ENCODE data around the gene GABRG3.
"Not testable (repeated sequence)": the region's sequence is repeated elsewhere in the genome, so short reads cannot be mapped to it uniquely, and the experiment has no call there.

Gene GABRG3

DNA sequence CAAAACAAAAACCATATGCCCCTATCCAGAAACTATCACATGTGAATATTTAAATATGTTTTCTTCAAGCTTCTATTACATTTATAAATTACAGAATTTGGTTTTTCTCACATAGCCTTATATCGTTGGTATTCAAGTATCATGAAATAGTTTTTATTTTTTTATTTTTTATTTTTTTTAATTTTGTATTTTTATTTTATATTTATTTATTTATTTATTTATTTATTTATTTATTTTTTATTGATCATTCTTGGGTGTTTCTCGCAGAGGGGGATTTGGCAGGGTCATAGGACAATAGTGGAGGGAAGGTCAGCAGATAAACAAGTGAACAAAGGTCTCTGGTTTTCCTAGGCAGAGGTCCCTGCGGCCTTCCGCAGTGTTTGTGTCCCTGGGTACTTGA lies 32.0 kb downstream of the GABRG3 start (continued):
- TF ChIP-seq, protein P1, sequence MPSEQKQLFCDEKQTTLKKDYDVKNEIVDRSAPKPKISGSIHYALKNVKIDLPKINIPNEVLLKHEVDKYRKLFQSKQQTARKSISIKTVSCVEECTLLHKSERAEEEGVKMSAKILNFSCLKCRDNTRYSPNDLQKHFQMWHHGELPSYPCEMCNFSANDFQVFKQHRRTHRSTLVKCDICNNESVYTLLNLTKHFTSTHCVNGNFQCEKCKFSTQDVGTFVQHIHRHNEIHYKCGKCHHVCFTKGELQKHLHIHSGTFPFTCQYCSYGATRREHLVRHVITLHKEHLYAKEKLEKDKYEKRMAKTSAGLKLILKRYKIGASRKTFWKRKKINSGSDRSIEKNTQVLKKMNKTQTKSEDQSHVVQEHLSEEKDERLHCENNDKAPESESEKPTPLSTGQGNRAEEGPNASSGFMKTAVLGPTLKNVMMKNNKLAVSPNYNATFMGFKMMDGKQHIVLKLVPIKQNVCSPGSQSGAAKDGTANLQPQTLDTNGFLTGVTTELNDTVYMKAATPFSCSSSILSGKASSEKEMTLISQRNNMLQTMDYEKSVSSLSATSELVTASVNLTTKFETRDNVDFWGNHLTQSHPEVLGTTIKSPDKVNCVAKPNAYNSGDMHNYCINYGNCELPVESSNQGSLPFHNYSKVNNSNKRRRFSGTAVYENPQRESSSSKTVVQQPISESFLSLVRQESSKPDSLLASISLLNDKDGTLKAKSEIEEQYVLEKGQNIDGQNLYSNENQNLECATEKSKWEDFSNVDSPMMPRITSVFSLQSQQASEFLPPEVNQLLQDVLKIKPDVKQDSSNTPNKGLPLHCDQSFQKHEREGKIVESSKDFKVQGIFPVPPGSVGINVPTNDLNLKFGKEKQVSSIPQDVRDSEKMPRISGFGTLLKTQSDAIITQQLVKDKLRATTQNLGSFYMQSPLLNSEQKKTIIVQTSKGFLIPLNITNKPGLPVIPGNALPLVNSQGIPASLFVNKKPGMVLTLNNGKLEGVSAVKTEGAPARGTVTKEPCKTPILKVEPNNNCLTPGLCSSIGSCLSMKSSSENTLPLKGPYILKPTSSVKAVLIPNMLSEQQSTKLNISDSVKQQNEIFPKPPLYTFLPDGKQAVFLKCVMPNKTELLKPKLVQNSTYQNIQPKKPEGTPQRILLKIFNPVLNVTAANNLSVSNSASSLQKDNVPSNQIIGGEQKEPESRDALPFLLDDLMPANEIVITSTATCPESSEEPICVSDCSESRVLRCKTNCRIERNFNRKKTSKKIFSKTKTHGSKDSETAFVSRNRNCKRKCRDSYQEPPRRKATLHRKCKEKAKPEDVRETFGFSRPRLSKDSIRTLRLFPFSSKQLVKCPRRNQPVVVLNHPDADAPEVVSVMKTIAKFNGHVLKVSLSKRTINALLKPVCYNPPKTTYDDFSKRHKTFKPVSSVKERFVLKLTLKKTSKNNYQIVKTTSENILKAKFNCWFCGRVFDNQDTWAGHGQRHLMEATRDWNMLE (tag by site-specific recombination; conservative IDR thresholded peaks at IDR 0.05; ENCODE audit: low read depth): peak; percentile 84
- TF ChIP-seq ZNF555 (tag by site-specific recombination; conservative IDR thresholded peaks at IDR 0.05): peak; percentile 65

DNA sequence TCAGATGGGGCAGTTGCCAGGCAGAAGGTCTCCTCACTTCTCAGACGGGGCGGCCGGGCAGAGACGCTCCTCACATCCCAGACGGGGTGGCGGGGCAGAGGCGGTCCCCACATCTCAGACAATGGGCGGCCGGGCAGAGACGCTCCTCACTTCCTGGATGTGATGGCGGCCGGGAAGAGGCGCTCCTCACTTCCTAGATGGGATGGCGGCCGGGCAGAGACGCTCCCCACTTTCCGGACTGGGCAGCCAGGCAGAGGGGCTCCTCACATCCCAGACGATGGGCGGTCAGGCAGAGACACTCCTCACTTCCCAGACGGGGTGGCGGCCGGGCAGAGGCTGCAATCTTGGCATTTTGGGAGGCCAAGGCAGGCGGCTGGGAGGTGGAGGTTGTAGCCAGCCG lies 33.2 kb downstream of the GABRG3 start:
- H3K9me3 ChIP-seq (ENCODE audit: control insufficient read depth, insufficient read depth, low read depth, low read length); H3K27ac ChIP-seq (ENCODE audit: extremely low read depth, low read depth, low read length); H3K36me3 ChIP-seq (ENCODE audit: control insufficient read depth in 2 of 2, insufficient read depth in 1 of 2, low read length in 2 of 2); H3K4me1 ChIP-seq (ENCODE audit: control insufficient read depth, insufficient read depth, low read length); H3K4me3 ChIP-seq (ENCODE audit: low read depth, low read length); POLR2A ChIA-PET; CTCF ChIA-PET: not testable (repeated sequence)

DNA sequence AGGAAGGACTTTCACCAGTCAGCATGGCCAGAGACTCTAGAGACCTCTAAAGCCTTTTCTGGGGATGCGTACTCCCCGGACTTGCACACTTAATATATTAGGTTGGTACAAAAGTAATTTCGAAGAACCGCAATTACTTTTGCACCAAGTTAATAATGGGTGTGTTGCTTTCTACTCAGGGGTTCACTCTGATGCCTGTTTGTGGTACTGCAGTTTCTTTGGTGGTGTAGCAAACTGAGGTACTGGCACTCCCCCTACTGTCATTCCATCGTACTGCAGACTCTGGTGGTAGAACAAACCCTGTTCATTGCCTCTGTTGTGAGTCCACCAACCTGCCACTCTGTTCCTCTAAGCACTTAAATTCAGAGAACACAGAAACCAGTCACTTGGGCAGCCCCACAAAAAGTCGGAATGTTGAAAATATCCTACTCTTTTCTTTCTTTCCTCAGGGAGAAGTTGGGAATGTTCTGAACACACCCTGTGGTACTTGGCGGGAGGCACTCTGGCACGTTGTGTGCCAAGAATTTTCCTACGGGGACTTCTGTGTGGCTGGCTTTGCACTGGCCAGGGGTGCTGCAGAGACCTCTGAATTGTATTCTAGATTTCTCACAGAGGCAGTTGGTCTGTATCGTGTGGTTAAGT lies 46.3 kb downstream of the GABRG3 start:
- ChIA-PET POLR2A (no interaction called here), CTCF (interaction anchor here (0.7 to 1.9 kb wide), 6 partner anchors 9 to 342 kb away, joined by 3 to 19 read pairs (median 5); no protein-coding TSS in a partner anchor)
- H3K9me3 ChIP-seq (ENCODE audit: control insufficient read depth, insufficient read depth, low read depth, low read length): no peaks in the 10 kb centered on the region
- H3K4me1 ChIP-seq (ENCODE audit: control insufficient read depth, insufficient read depth, low read length): no peaks in the 10 kb centered on the region
- no peak overlapping the region for H3K4me3 ChIP-seq (ENCODE audit: low read depth, low read length)
- no peak overlapping the region for H3K27ac ChIP-seq (ENCODE audit: extremely low read depth, low read depth, low read length)
- TF ChIP-seq, protein P2, sequence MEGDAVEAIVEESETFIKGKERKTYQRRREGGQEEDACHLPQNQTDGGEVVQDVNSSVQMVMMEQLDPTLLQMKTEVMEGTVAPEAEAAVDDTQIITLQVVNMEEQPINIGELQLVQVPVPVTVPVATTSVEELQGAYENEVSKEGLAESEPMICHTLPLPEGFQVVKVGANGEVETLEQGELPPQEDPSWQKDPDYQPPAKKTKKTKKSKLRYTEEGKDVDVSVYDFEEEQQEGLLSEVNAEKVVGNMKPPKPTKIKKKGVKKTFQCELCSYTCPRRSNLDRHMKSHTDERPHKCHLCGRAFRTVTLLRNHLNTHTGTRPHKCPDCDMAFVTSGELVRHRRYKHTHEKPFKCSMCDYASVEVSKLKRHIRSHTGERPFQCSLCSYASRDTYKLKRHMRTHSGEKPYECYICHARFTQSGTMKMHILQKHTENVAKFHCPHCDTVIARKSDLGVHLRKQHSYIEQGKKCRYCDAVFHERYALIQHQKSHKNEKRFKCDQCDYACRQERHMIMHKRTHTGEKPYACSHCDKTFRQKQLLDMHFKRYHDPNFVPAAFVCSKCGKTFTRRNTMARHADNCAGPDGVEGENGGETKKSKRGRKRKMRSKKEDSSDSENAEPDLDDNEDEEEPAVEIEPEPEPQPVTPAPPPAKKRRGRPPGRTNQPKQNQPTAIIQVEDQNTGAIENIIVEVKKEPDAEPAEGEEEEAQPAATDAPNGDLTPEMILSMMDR (tag by site-specific recombination; IDR thresholded peaks at IDR 0.05): peak; percentile 49; the same call in 1 of the 2 replicates
- TF ChIP-seq, protein P3, sequence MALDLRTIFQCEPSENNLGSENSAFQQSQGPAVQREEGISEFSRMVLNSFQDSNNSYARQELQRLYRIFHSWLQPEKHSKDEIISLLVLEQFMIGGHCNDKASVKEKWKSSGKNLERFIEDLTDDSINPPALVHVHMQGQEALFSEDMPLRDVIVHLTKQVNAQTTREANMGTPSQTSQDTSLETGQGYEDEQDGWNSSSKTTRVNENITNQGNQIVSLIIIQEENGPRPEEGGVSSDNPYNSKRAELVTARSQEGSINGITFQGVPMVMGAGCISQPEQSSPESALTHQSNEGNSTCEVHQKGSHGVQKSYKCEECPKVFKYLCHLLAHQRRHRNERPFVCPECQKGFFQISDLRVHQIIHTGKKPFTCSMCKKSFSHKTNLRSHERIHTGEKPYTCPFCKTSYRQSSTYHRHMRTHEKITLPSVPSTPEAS (tag by site-specific recombination; IDR thresholded peaks at IDR 0.05): no peak
- TF ChIP-seq ZNF48 (tag by site-specific recombination; IDR thresholded peaks at IDR 0.05) (no peak), ZNF654 (tag by site-specific recombination; IDR thresholded peaks at IDR 0.05; ENCODE audit: low read depth) (peak; percentile 81)
- H3K36me3 ChIP-seq (ENCODE audit: control insufficient read depth in 2 of 2, insufficient read depth in 1 of 2, low read length in 2 of 2): no peaks in the 10 kb centered on the region

DNA sequence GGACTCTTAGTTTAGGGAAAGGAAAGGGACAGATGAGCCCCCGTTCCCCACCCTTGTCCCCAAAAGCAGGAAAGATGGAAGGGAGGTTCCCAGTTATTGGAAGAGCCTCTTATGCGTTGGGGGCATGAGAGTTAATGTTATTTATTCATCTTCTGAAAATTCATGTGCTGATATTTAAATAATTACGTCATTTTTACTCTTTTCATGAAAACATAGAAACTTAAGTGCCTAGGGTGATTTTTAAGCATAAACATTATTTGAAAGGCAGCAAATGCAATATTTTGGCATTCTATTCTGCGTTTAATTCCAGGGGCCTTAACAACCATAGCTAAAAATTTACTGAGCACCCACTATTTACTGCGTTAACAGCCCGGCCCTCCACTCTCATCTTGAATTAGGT lies 48.7 kb downstream of the GABRG3 start:
- ChIA-PET POLR2A (no interaction called here), CTCF (interaction anchor here (0.6 to 1.3 kb wide), 4 partner anchors 128 to 738 kb away, joined by 3 to 5 read pairs (median 4); no protein-coding TSS in a partner anchor)
- H3K4me3 ChIP-seq (ENCODE audit: low read depth, low read length): no peak overlapping the region
- H3K9me3 ChIP-seq (ENCODE audit: control insufficient read depth, insufficient read depth, low read depth, low read length): no peaks in the 10 kb centered on the region
- H3K36me3 ChIP-seq (ENCODE audit: control insufficient read depth in 2 of 2, insufficient read depth in 1 of 2, low read length in 2 of 2): no peaks in the 10 kb centered on the region
- no peak overlapping the region for H3K27ac ChIP-seq (ENCODE audit: extremely low read depth, low read depth, low read length)
- no peaks in the 10 kb centered on the region for H3K4me1 ChIP-seq (ENCODE audit: control insufficient read depth, insufficient read depth, low read length)
- TF ChIP-seq ZNF558 (tag by site-specific recombination; IDR thresholded peaks at IDR 0.05) (no peak), ZNF174 (tag by site-specific recombination; IDR thresholded peaks at IDR 0.05) (no peak), KLF9 (tag by site-specific recombination; IDR thresholded peaks at IDR 0.05; ENCODE audit: low read depth) (no peak)
- TF ChIP-seq, protein P4, sequence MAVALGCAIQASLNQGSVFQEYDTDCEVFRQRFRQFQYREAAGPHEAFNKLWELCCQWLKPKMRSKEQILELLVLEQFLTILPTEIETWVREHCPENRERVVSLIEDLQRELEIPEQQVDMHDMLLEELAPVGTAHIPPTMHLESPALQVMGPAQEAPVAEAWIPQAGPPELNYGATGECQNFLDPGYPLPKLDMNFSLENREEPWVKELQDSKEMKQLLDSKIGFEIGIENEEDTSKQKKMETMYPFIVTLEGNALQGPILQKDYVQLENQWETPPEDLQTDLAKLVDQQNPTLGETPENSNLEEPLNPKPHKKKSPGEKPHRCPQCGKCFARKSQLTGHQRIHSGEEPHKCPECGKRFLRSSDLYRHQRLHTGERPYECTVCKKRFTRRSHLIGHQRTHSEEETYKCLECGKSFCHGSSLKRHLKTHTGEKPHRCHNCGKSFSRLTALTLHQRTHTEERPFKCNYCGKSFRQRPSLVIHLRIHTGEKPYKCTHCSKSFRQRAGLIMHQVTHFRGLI (tag by site-specific recombination; IDR thresholded peaks at IDR 0.05): no peak
- TF ChIP-seq, protein P5, sequence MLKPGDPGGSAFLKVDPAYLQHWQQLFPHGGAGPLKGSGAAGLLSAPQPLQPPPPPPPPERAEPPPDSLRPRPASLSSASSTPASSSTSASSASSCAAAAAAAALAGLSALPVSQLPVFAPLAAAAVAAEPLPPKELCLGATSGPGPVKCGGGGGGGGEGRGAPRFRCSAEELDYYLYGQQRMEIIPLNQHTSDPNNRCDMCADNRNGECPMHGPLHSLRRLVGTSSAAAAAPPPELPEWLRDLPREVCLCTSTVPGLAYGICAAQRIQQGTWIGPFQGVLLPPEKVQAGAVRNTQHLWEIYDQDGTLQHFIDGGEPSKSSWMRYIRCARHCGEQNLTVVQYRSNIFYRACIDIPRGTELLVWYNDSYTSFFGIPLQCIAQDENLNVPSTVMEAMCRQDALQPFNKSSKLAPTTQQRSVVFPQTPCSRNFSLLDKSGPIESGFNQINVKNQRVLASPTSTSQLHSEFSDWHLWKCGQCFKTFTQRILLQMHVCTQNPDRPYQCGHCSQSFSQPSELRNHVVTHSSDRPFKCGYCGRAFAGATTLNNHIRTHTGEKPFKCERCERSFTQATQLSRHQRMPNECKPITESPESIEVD (tag by site-specific recombination; IDR thresholded peaks at IDR 0.05): no peak
